ENCODE results near the gene NMT1.

Gene NMT1

DNA sequence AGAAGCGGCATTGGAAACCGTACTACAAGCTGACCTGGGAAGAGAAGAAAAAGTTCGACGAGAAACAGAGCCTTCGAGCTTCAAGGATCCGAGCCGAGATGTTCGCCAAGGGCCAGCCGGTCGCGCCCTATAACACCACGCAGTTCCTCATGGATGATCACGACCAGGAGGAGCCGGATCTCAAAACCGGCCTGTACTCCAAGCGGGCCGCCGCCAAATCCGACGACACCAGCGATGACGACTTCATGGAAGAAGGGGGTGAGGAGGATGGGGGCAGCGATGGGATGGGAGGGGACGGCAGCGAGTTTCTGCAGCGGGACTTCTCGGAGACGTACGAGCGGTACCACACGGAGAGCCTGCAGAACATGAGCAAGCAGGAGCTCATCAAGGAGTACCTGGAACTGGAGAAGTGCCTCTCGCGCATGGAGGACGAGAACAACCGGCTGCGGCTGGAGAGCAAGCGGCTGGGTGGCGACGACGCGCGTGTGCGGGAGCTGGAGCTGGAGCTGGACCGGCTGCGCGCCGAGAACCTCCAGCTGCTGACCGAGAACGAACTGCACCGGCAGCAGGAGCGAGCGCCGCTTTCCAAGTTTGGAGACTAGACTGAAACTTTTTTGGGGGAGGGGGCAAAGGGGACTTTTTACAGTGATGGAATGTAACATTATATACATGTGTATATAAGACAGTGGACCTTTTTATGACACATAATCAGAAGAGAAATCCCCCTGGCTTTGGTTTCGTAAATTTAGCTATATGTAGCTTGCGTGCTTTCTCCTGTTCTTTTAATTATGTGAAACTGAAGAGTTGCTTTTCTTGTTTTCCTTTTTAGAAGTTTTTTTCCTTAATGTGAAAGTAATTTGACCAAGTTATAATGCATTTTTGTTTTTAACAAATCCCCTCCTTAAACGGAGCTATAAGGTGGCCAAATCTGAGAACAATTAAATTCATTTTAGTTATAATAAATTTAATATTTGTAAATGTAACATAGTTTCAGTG lies 88.8 kb downstream of the NMT1 start:
- no peaks in the 10 kb centered on the region for H3K9me3 ChIP-seq (ENCODE audit: severe bottlenecking)
- no peaks in the 10 kb centered on the region for H3K36me3 ChIP-seq
- no peak for TF ChIP-seq CTCF (IDR thresholded peaks at IDR 0.05; ENCODE audit: low read depth, low read length)
- peak overlapping the region; percentile 80 for H3K27ac ChIP-seq
- H3K27me3 ChIP-seq (ENCODE audit: insufficient read depth, low read depth, severe bottlenecking) = no peaks in the 10 kb centered on the region
- DNase-seq = peak; percentile 66
- H3K4me3 ChIP-seq (ENCODE audit: low read depth, low read length) = peak overlapping the region; percentile 57

DNA sequence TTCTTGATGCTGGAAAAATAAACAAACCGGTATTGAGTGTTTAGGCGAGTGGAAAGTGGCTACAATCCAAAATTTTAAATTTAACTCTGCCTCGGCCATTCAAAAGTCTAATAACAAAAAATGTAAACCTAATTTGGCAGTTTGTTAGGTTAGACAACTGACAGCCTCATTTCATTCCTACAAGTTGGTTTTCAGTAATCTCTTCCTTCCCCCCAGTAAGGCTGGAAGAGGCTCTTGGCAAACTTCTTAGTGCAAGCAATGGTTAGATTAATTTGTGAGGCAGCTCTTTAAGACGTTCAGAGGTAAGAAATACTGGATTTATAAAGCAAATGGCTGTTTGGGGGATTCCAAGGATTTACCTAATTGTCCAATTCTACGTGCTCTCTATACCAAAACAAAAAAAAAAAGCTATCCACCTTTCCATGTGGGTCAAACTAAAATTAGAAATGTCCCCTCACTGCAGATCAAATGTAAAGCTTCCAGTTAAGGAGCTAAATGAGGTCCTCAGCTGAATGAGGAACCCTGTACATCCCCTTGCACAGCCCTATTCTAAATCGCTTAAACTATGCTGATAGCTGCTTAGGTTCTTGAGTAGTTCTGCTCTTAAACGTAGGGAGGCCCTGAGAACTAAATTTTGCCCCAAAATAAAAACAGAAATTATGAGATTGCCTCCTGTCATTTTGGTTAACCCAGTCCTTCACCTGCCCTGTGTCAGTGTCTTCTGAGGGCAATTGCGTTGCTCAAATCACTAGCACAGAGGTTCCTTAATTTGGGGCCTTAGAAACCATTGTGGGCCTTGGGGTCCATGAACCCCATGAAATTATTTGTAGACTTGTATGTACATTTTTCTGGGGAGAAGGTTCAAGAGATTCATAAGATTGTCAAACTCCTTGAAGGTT lies 90.0 kb downstream of the NMT1 start:
- no peak for TF ChIP-seq CTCF (IDR thresholded peaks at IDR 0.05; ENCODE audit: low read depth, low read length)
- Histone ChIP-seq H3K27me3 (ENCODE audit: insufficient read depth, low read depth, severe bottlenecking) (no peaks in the 10 kb centered on the region), H3K36me3 (no peaks in the 10 kb centered on the region), H3K4me3 (ENCODE audit: low read depth, low read length) (0 out of 2 replicates have a peak overlapping the region, but pooled peaks have one; percentile 57), H3K9me3 (ENCODE audit: severe bottlenecking) (no peaks in the 10 kb centered on the region), H3K27ac (no peak overlapping the region)
- no peak for DNase-seq

DNA sequence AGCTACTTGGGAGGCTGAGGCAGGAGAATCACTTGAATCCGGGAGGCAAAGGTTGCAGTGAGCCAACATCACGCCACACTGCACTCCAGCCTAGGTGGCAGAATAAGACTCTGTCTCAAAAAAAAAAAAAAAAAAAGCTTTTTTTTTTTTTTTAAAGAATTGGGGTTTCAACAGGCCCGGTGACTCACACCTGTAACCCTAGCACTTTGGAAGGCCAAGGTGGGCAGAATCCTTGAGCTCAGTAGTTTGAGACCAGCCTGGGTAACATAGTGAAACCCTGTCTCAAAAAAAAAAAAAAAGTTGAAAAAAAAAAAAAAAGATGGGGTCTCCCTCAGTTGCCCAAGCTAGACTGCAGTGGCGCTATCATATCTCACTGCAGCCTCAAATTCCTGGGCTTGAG lies 93.9 kb downstream of the NMT1 start:
- no peak for DNase-seq
- TF ChIP-seq CTCF (IDR thresholded peaks at IDR 0.05; ENCODE audit: low read depth, low read length) = no peak
- Histone ChIP-seq H3K27ac (no peak overlapping the region), H3K36me3 (no peaks in the 10 kb centered on the region), H3K9me3 (ENCODE audit: severe bottlenecking) (no peaks in the 10 kb centered on the region), H3K27me3 (ENCODE audit: insufficient read depth, low read depth, severe bottlenecking) (no peaks in the 10 kb centered on the region), H3K4me3 (ENCODE audit: low read depth, low read length) (no peak overlapping the region)

DNA sequence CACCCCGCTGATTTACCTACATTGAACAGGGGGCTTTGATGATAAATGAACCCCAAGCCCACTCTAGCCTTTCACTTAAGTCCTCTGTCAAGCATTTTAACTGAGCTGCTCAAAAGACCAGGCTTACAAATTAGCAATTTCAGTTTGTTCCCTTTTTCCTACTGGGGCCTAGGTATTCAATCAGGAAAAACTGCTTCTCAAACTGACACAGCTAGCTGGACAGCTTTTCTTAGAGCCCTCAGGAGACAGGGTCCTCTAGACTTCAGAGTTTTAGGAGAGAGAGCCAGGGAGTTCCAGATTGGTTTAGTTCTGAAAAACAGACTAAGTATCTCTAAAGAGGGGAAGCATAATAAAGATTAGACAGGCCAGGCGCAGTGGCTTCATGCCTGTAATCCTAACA lies 94.4 kb downstream of the NMT1 start:
- Histone ChIP-seq H3K4me3 (ENCODE audit: low read depth, low read length) (no peak overlapping the region), H3K36me3 (no peaks in the 10 kb centered on the region), H3K27ac (no peak overlapping the region), H3K9me3 (ENCODE audit: severe bottlenecking) (no peaks in the 10 kb centered on the region), H3K27me3 (ENCODE audit: insufficient read depth, low read depth, severe bottlenecking) (no peaks in the 10 kb centered on the region)
- DNase-seq = no peak
- no peak for TF ChIP-seq CTCF (IDR thresholded peaks at IDR 0.05; ENCODE audit: low read depth, low read length)

GRCh38 chr17:45156242-45156641 lies 95.1 kb downstream of the NMT1 start:
- no peaks in the 10 kb centered on the region for H3K9me3 ChIP-seq (ENCODE audit: severe bottlenecking)
- no peak for DNase-seq
- peaks cover 4% of the 10 kb centered on the region for H3K36me3 ChIP-seq
- no peak overlapping the region for H3K4me3 ChIP-seq (ENCODE audit: low read depth, low read length)
- no peaks in the 10 kb centered on the region for H3K27me3 ChIP-seq (ENCODE audit: insufficient read depth, low read depth, severe bottlenecking)
- H3K27ac ChIP-seq = no peak overlapping the region
- no peak for TF ChIP-seq CTCF (IDR thresholded peaks at IDR 0.05; ENCODE audit: low read depth, low read length)

Measured in WERI-Rb-1 (cell line).